Colonic mucosa (tissue), 4 donors: ENCODE data around the gene PRDX5. TPM values are rescaled to one million over a fixed set of nuclear protein-coding genes. Genes with fewer than 3 reads are reported as not detected.
A peak's percentile ranks its signal among the peaks of the same experiment; 100 is the strongest.

ENCODE experiments used
- DNase-seq: peaks from one replicate; pipeline ENCODE4 v3.0.0-alpha.2; 2020
- H3K27ac ChIP-seq: fragments of 200-600 bp; one replicate; pipeline ENCODE4 v1.8.0; 2021
- H3K27me3 ChIP-seq: fragments of 200-600 bp; one replicate; pipeline ENCODE4 v1.8.0; 2021
- H3K36me3 ChIP-seq: fragments of 200-600 bp; one replicate; pipeline ENCODE4 v1.8.0; 2021
- H3K4me1 ChIP-seq: fragments of 200-600 bp; one replicate; pipeline ENCODE4 v1.8.0; 2021; ENCODE audit warnings: mild to moderate bottlenecking
- H3K4me3 ChIP-seq: fragments of 200-600 bp; one replicate; pipeline ENCODE4 v1.8.0; 2021
- H3K9ac ChIP-seq, 2 donors: one replicate each; pipeline ENCODE4 v1.7.0; 2013; ENCODE audit warnings: control low read depth in 2 of 2, low read depth in 2 of 2, low read length in 2 of 2
- H3K9me3 ChIP-seq: fragments of 200-600 bp; one replicate; pipeline ENCODE4 v1.8.0; 2021
- CTCF ChIP-seq: fragments of 200-600 bp; IDR thresholded peaks from one replicate; pipeline ENCODE4 v1.8.0; 2022; ENCODE audit warnings: antibody characterized with exemption, mild to moderate bottlenecking
- intact Hi-C: fragments of 100-400 bp; cut with DNase I; formaldehyde crosslinking; loops from one replicate; pipeline ENCODE4 v1.14.1; 2022
- total RNA-seq, 2 donors: library from RNA; stranded (reverse); fragmentation: NEBNext Ultra II Directional in 1 of 2; extraction: Animal tissue kit (Norgen Biotek cat#: 25700) in 1 of 2; gene quantifications; one replicate each; pipeline ENCODE4 v1.2.1, GENCODE V29; 2021
- donor health status: healthy.
- donor health status: DM: no; HTN: no; CAD: no.
- donor health status: DM: no; HTN: no; CAD: no.

Gene PRDX5
- total RNA-seq, 2 donors from 2014 or later, result 301 to 425 TPM

GRCh38 chr11:64331569-64332371 is 13.8 kb downstream of the PRDX5 start:
- intact Hi-C loops, result no loop called here
- peak overlapping the region; percentile 67 for H3K27ac ChIP-seq
- peak overlapping the region; percentile 26 to 46 for H3K9ac ChIP-seq

GRCh38 chr11:64333556-64333955 is 15.6 kb downstream of the PRDX5 start:
- H3K4me1 ChIP-seq, result peaks cover 19% of the 10 kb centered on the region

More at GRCh38 chr11:64331569-64332371, 13.8 kb downstream of the PRDX5 start:
- peaks cover 19% of the 10 kb centered on the region for H3K4me1 ChIP-seq
- no peaks in the 10 kb centered on the region for H3K36me3 ChIP-seq
- DNase-seq, result peak; percentile 92
- TF ChIP-seq CTCF, result peak; percentile 61
- no peak overlapping the region for H3K4me3 ChIP-seq
- H3K9me3 ChIP-seq, result no peaks in the 10 kb centered on the region
- no peaks in the 10 kb centered on the region for H3K27me3 ChIP-seq

GRCh38 chr11:64334764-64335735 is 17.1 kb downstream of the PRDX5 start:
- H3K4me3 ChIP-seq, result no peak overlapping the region
- no peaks in the 10 kb centered on the region for H3K36me3 ChIP-seq
- intact Hi-C loops, result no loop called here
- TF ChIP-seq CTCF, result no peak
- H3K27ac ChIP-seq, result peak overlapping the region; percentile 53
- H3K9me3 ChIP-seq, result no peaks in the 10 kb centered on the region
- H3K4me1 ChIP-seq, result peaks cover 13% of the 10 kb centered on the region
- peak; percentile 80 for DNase-seq
- H3K27me3 ChIP-seq, result no peaks in the 10 kb centered on the region
- H3K9ac ChIP-seq, result peak overlapping the region in 1 of 2 donors; percentile 51

More at GRCh38 chr11:64333556-64333955, 15.6 kb downstream of the PRDX5 start:
- H3K4me3 ChIP-seq, result no peak overlapping the region
- no peaks in the 10 kb centered on the region for H3K36me3 ChIP-seq
- no peaks in the 10 kb centered on the region for H3K27me3 ChIP-seq
- intact Hi-C loops, result no loop called here
- no peak for DNase-seq
- no peaks in the 10 kb centered on the region for H3K9me3 ChIP-seq
- no peak for TF ChIP-seq CTCF
- H3K27ac ChIP-seq, result no peak overlapping the region
- no peak overlapping the region for H3K9ac ChIP-seq

GRCh38 chr11:64337538-64338249 is 19.8 kb downstream of the PRDX5 start:
- Histone ChIP-seq H3K4me1 (peaks cover 11% of the 10 kb centered on the region), H3K9me3 (no peaks in the 10 kb centered on the region), H3K4me3 (no peak overlapping the region), H3K27ac (no peak overlapping the region), H3K27me3 (no peaks in the 10 kb centered on the region), H3K36me3 (no peaks in the 10 kb centered on the region), H3K9ac (no peak overlapping the region)
- no peak for TF ChIP-seq CTCF
- DNase-seq, result no peak
- intact Hi-C loops, result no loop called here

- no peak for DNase-seq
- intact Hi-C loops, result no loop called here
- H3K9me3 ChIP-seq, result no peaks in the 10 kb centered on the region
Measured at GRCh38 chr11:64338716-64339115, 20.8 kb downstream of the PRDX5 start.

More at GRCh38 chr11:64338716-64339115, 20.8 kb downstream of the PRDX5 start:
- Histone ChIP-seq H3K4me1 (peaks cover 11% of the 10 kb centered on the region), H3K9ac (no peak overlapping the region), H3K36me3 (no peaks in the 10 kb centered on the region), H3K27me3 (no peaks in the 10 kb centered on the region), H3K4me3 (no peak overlapping the region), H3K27ac (no peak overlapping the region)
- TF ChIP-seq CTCF, result no peak
